NCI-H2227 (cell line): ENCODE measurements around the gene CAMKK1.
A peak's percentile ranks its signal among the peaks of the same experiment; 100 is the strongest.
"Not testable (repeated sequence)": the region's sequence is repeated elsewhere in the genome, so short reads cannot be mapped to it uniquely, and the experiment has no call there.

Experiments used
- DNase-seq: peaks from one replicate; lab custom pipeline; 2025; ENCODE audit not compliant: unreplicated experiment; lab: John Stamatoyannopoulos, UW

The CAMKK1 gene

DNA sequence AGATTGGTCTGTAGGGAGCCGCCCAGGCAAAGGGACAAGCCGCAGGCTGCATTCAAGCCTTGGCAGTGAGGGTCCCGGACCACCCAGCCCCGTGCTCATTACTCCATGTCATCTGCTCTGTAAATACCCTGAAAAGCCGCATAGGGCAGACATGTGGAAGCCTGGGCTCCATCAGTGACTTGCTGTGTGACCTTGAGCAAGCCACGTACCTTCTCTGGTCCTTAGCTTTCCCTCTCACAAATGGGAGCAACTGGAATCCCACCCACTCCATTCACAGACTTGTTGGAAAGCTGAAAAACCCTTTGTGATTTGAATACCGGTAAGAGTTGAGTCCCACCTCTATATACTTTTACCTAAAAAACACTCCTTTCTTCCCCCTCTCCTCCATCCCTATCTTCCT lies 11.9 kb downstream of the CAMKK1 start:
- no peak for DNase-seq

DNA sequence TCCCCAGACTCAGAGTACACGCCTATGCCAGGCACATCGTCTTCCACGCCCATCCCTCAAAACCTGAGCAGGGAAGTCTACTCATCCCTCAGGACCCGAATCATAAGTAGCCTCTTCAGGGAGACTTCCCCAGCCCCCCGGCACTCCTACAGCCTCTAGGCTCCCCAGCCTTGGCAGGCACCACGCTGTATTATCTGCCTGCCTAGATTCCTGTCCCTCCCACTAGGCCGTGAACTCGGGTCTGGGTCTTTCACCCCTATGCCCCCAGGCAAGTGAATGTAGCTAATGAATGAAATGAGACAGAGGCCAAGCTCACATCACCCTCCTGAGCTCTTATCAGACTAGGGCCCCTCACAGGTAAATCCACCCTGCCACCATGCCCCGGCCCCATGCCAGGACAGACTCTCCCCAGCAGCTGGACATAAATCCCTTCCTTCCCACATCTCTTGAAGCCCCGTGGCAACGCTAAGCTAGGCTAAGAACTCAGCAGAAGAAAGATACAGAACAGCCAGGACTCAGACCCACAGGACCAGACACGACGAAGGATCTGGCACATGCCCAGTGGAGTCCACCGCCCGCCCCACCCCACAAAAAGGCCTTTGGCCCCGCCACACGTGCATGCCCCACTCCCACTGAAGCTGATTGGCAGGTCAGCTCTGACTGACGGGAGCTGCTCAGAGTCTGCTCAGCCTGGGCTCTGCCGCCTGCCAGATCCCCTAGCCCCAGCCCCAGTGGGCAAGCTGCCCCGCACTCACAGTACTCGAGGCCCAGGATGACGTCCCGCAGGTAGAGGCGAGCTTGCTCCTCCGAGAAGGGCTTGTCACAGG lies 13.0 kb downstream of the CAMKK1 start:
- peak; percentile 14 for DNase-seq

DNA sequence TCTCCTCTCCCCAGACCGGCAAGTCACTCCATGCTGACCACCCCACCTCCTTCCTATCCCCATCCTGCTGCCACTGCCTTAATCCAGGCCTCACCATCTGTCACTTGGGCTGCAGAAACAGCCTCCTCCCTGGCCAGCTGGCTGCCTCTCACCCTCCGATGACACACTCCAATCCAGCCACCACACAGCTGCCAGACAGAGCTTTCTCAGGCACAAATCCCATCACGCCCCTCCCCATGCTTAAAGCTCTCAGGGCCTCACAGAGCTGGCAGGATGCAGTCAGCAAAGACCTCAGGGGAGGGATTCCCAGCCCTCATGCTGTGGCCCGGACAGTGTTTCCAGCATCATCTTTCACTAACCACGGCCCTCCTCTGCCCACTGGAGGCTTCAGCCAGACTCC lies 13.7 kb downstream of the CAMKK1 start:
- DNase-seq: peak; percentile 55

DNA sequence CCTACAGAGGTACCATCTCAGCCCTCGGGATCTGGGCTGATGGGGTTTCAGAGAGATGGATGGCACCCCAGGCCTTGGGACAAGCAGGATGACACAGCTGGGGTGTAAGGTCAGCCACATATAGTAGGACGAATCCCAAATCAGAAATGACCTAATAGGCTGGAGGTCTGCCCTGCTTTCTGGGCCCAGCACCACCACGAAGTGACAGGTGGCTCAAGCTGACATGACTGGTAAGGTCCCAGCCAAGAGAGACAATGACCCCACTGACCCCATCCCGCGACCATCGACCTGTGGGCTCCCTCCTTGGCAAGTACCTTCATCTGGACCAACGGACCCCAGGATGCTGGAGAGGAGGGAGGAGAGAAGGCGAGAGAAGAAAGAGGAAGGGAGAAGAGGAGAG lies 15.6 kb downstream of the CAMKK1 start:
- DNase-seq: no peak

DNA sequence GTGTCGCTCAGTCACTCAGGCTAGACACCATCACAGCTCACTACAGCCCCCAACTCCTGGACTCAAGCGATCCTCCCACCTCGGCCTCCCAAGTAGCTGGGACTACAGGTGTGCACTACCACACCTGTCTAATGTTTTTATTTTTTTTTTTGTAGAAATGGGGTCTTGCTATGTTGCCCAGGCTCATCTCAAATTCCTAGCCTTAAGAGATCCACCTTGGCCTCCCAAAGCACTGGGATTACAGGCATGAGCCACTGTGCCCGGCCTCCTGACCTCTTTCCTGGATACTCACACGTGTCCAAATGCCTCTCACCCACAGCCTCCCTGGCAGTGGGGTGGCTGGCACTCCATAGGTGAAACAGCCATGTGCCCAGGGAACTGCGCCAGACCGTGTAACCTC lies 17.5 kb downstream of the CAMKK1 start:
- DNase-seq: no peak

DNA sequence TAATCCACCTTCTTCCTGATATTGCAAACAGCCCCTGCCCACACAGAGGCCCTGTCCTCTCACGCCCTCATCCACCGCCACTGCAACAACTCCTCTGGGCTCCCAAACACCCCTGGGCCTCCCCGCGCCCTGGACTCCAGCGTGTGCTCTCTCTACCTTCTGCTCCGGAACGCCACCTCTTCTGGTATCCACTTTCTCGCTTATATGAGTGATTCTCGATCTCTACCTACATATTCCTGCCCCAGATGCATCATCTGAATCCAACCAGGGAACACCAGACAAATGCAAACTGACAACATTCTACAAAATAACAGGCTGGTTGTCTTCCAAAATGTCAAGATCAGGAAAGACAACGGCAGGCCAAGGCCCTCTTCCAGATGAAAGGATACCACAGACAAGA lies 19.0 kb downstream of the CAMKK1 start:
- no peak for DNase-seq

DNA sequence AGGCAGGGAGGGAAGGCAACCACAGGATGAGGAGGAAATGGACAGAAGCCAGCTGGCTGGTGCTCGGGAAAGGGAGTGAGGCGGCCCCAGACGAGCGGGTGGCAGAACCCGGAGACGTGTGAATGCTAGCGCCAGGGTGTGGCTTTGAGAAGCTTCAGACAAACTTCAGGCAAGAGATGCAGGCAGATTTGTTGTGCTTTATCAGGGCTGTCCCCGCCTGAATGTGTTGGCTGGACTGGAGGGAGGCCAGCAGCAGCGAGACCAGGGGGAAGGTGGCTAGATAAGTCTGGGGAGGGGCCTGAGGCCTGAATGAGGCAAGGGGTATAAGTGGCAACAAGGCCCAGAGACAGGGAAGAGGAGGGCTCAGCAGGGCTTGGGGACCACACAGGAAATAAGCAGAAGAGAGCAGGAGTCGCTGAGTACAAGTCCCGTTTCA lies 22.0 kb downstream of the CAMKK1 start:
- DNase-seq: no peak

DNA sequence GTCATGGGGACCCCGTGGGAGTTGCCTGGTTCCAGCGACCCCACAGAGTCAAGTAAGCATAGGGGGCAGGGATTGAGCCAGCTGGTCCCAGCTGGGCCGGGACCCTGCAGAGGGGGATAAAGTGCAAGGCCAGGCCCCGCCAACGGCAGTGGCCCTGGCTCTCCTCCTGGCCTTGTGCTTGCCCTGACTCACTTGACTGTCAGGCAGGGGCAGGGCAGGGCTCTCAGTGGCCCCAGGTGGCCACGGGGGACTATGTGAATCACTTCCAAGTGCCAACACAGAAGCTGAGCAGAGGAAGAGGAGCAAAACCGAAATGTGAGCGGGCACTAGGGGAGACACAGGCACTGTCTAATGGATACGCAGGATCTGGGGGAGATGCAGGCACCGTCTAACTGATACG lies 25.2 kb downstream of the CAMKK1 start:
- DNase-seq: no peak

DNA sequence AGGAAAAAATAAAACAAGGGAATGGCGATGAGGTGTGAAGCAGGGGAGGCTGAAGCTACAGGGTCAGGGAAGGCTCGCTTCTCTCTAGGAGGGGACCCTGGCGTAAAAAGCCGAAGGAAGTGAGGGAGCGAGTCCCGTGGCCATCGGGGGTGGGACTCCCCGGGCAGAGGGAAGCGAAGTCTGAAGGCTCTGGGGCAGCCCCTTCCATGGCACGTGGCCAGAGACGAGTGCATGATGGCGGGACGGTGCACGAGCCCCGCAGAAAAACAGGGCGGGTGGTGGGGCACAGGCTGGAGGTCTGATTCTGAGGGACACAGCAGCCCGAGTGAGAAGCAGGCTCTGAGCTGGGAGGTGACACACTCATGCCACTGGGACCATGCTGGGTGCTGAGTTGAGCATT lies 25.7 kb downstream of the CAMKK1 start:
- no peak for DNase-seq

DNA sequence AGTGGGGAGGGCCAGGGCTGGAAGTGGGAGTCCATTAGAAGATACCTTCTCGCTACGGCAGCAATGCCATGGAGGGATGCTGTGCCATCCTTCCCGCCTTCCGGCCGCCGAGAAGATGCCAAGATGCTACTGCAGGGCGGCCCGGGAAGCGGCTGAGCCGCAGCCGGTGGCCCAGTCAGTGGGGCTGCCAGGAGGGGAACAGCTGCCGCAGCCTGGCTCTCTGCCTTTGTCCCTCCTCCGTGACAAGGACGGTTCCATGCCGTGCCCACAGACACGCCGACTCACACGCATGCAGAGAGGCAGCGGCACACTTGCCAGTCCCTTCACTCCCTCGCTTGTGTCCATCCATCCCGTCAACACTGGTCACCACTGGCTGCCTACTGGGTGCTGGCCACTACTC lies 26.6 kb downstream of the CAMKK1 start:
- DNase-seq: no peak

DNA sequence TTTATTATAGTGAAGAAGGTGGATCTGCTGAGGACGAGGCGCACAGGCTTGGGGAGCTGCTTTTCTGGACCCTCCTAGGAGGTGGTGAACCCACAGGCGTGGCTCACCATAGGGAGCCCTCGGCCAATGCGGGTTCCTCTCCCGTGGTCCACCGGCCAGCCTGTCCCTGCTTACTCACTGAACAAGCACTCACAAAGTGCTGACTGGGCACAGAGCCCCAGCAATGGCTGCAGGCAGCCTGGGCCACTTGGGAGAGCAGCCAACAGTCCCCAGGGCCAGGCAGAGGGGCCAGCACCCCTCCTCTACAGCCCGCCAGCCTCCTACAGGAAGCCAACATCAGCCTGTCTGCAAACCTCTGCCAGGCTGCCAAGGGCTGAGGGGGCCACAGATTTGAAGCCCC lies 27.7 kb downstream of the CAMKK1 start:
- DNase-seq: no peak

DNA sequence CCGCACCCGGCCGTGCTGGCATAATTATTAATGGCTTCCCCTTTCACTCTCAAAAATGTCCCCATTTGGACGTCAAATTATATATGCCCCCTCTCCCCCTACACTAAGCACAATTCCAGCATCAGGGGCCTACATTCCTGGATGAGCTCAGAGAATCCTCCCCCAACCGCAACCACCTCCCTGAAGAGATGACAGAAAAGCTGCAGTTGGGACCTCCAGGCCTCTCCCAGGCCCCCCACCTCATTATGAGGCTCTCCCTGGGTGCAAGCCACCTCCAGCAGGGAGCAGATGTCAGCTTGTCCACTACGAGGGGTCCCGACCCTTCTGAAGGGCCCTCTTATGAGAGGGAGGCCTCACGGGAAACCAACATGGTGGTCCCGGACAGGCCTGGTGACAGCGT lies 28.3 kb downstream of the CAMKK1 start:
- no peak for DNase-seq

DNA sequence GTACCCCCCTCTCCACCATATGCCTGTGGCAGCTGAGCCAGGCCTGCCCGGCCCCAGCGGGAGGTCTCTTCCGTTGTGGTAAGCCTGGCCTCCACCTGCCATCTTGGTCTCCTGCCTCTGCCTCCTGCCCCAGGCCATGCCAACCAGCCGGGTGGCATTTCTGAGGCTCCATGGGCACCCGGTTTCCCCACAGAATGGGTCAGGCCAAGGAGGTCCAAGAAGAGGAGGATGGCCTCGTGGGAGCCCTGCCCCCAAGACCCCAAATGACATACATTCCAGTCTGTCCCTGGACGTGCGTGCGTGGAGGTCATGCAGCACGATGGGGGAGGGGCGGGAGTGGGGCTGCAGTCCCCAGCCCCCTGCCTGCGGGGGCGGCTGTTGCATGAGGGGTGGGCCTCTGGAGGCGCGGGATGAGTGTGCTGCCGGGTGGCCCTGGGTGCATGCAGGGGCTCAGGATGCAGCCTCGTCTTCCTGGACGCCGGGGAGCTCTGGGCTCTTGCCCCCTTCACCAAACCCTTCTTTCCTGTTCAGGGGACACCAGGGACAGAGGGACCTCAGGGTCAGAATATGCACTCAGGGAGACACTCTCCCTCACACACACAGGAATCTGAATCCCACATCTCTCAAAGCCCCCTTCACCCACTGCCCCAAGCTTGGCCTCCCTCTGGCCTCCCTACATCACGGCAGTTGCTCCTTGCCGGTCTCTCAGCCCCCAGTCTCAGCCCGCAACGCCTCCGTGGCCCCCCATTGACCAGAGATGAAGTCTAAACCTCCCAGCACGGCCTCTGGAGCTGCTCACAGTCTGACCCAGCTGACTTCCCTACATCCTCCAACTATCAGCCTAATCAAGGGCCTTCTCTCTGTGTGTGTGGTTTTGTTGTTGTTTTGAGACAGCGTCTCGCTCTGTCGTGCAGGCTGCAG lies 30.8 kb downstream of the CAMKK1 start:
- DNase-seq: no peak

DNA sequence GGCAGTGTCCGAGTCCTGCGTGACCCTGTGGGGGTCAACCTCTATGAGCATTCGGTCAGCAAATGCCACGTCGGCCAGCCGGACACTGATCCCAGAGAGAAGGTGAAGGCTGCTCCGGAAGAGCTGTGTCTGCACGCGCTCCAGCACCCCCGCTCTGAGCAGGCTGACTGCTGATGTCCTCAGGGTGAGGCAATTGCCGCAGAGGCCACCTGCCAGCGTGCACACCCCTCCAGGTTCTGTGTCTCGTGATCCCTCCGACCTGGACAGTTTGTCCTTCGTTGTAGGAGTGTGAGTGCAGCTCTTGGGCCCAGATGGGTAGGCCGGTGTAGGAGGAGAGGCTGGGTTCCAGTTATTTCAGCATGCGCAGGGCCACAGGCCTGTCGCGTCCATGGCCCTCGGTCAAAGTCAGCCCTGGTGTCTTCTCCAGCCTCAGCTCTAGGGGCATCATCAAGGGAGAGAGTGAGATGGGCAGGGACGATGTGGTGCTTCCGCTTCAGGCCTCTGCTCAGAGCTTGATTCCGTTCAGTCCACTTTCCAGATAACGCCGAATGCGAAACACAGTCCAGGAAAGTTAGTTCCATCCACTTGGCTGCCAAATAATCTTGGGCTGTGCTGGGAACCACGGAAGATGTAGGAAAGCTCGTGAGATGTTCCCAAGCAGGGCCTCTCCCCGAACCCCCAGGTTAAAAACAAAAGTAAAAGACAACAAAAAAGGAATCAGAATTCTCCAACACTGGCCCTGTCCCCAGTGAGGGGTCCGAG lies 31.7 kb downstream of the CAMKK1 start:
- DNase-seq: no peak

DNA sequence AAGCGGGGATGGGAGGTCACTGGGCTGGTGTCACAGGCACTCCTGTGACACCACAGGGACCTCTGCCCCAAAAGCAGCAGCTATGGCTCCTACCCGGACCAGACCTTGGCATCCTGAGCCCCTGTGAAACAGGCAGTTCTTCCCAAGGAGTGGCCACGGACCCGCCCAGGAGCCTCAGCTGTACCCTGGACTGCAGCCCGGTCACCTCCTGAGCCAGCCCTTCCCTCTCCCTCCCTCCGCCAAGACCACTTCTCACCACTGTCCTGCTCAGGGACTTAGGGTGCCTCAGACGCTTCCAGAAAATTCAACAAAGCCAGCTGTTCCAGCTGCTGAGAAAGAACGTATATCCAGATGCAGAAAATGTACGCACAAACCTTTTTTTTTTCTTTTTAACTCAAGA lies 32.9 kb downstream of the CAMKK1 start:
- DNase-seq: no peak

DNA sequence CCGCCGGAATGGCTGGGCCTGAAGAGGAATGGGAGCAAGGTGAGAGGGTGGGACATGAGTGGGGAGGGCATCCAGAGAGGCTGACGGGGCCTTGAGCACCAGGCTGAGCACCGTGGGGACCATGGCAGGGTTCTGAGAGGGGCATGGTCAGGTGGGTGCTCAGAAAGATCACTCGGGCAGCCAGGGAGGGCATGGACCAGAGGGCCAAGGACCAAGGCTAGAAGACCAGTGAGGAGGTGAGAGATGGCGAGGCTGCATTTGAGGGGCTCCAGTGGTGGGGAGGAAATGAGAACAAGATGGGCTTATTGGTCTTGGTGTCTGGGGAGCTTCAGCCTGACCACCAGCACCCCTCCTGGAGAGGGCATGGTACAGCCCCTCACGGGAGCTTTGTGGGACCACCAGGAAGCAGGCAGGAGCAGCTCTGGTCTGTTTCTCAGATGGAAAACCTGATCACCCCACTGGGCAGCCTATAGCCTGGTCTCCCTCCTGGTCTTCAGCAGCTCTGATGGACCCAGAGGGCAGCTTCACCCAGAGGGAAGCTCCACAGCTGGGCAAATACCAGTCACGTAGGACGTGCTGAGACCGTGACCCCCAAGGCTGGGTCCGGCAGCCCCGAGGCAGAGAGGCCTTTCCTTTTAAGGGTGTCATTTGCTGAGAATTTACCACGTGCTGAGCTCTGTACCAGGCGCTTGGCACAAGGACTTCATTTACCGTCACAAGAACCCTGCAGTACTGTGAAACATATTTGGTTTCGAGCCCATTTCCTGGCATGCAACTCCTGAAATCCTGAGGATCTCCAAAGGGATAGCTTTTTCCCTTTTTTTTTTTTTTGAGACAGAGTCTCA lies 35.4 kb downstream of the CAMKK1 start:
- no peak for DNase-seq

DNA sequence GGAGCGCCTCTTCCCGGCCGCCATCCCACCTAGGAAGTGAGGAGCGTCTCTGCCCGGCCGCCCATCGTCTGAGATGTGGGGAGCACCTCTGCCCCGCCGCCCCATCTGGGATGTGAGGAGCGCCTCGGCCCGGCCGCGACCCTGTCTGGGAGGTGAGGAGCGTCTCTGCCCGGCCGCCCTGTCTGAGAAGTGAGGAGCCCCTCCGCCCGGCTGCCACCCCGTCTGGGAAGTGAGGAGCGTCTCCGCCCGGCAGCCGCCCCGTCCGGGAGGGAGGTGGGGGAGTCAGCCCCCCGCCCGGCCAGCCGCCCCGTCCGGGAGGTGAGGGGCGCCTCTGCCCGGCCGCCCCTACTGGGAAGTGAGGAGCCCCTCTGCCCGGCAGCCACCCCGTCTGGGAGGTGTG lies 38.6 kb downstream of the CAMKK1 start:
- not testable (repeated sequence) for DNase-seq

DNA sequence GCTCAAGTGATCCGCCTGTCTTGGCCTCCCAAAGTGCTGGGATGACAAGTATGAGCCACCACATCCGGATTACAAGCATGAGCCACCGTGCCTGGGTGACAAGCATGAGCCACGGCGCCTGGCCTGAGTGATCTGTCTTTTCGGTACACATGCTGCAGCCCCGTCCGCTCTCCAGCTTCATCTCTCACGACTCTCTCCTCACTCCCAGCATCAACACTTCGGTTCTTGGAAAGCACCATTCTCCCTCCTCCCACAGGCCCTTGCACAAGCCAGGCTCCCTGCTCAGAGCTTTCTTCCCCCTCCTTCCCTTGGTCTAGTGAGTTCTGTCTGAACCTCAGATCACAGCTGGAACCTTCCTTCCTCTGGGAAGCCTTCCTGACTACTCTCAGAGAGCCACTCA lies 40.3 kb downstream of the CAMKK1 start:
- DNase-seq: no peak

DNA sequence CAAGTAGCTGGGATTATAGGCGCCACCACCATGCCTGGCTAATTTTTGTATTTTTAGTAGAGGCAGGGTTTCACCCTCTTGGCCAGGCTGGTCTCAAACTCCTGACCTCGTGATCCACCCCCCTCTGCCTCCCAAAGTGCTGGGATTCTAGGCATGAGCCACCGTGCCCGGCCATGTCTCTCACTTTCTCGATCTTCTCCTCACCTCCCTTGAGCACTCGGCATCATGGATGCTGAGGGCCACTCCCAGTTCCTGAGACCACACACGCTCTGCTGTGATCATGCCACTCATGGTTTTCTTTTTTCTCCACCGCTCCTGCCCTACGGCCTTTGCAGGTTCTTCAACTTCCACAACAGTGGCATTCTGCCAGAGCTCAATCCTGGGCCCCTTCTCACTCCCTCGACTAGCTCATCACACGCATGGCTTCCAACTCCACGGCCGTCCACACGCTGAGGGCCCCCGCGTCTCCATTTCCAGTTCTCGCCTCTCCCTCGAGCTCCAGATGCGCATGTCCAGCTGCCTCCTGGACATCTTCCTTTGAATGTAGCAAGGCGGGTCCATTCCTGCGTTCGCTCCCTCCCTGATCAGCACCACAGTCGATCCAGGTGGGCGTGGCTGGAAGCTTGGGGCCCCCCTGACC lies 41.3 kb downstream of the CAMKK1 start:
- DNase-seq: no peak

DNA sequence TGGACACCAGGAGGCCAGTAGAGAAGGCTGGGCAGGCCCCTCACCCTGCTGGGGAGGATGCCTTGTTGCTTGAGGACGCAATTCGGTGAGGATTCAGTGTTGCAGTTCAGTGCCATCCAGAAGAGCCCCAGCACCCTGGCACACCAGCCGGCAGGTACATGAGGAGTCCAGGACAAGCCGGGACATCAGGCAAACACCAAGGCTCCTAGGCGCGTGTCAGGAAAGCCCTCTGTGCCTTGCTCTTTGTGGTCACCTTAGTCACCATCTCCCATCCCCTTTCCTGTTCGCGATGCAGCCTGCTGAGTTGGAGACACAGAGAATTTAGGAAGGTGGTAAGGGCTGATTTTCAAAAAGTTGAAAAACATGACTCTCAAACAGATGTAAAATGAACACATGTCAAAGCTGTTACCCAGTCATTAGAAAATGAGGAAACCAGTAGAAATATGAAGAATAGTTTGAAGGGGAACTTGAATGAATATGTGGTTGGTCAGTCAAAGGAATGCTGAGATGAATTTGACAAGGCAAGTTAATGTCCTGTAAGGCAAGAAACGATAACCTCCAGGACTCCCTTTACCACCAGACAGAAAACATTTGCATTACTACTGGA lies 44.5 kb downstream of the CAMKK1 start:
- DNase-seq: no peak
